ENCODE data around the gene SPEM2.
"Not testable (repeated sequence)": the region's sequence is repeated elsewhere in the genome, so short reads cannot be mapped to it uniquely, and the experiment has no call there.

The SPEM2 gene

DNA sequence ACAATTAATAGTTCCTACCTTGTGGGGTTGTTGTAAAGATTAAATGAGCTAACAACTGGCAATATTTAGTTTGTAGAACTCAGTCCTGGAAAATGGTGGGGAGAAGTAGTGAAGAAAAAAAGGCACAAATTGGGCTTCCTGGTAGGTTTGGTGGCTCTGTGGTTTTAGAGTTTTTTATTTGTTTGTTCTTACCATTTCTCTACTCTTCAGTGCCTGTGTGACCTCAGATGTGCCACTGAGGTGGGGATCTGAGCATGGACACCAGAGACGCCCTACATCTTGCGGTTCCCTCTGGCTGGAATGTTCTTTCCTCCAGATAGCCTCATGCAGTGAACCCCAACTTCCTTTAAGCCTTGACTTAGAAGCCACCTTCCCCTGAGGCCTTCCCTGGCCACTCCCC, 46.3 kb downstream of the SPEM2 start:
- DNase-seq (ENCODE audit: low read depth) = no peak

DNA sequence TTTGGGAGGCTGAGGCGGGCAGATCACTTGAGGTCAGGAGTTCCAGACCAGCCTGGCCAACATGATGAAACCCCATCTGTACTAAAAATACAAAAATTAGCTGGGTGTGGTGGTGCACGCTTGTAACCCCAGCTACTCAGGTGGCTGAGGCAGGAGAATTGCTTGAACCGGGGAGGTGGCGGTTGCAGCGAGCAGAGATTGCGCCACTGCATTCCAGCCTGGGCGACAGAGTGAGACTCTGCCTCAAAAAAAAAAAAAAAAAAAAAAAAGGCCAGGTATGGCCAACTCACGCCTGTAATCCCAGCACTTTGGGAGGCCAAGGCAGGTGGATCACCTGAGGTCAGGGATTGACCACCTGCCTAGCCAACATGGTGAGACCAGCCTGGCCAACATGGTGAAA, 49.4 kb downstream of the SPEM2 start:
- DNase-seq (ENCODE audit: low read depth) = not testable (repeated sequence)

DNA sequence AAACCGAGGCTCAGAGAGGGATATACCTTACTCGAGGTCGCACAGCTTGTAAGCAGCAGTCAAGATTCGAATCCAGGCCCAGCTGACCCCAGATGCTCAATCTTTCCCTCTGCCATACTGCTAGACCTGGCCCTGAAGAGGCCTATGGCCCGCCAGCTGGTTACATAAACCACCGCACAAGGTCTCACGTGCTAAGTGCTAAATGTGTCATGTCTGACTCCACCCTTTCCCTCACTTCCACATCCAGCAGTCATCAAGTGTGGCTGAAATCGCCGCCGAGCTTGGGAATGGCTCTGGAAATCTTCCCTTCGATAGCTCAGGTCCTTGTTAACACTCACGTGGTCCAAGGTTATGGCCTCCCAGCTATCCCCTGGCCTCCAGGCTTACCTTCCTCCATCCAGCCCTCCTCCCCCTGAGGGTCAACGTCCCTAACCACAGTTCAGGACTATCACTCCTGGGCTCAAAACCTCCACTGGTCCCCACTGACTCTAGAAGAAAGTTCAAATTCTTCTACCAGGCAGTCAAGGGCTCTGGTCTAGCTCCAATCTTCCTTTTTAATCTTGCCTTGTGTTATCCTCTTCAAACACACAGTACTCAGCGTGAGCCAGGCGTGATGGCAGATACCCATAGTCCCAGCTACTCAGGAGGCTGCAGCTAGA, 50.5 kb downstream of the SPEM2 start:
- no peak for DNase-seq (ENCODE audit: low read depth)

DNA sequence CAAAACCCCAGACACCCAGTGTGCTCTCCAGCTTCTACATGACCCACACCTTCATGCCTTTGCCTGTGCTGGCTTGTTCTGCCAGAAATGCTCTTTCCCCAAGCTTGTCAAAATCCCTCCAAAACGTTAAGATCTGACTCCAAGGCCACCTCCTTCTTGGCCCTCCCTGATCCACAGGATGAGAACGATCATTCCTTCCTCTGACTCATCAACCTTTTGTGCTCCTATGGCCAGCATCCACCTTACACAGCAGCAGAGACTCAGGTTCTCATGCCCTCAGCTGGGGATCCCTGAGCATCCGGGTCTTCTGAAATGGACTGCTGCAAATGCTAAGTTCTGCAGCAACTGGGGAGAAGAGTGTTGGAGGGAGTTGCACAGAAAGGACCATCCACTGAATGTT, 51.1 kb downstream of the SPEM2 start:
- no peak for DNase-seq (ENCODE audit: low read depth)

DNA sequence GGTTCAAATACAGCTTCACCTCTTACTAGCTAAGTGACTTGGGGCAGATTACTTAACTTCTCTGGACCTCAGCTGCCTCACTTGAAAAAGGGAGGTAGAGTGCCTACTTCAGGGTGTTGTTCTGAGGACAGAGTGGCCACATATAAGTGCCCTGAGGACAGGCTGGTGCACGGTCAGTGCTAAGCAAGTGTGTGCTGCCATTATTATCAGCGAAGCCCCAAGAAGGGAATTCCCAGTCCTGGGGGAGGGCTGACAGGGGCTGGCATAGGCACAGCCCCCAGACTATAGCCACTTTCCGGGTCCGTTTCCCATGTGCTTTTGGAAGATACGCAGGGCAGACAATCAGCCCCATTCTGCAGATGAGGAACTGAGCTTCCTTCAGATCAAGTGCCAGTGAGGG, 51.5 kb downstream of the SPEM2 start:
- DNase-seq (ENCODE audit: low read depth) = no peak
